Measurements from ENCODE around the gene PRDM7.
"Not testable (repeated sequence)": the region's sequence is repeated elsewhere in the genome, so short reads cannot be mapped to it uniquely, and the experiment has no call there.

The PRDM7 gene

GRCh38 chr16:90011508-90011819 is 65.7 kb downstream of the PRDM7 start:
- DNase-seq: no peak

- no peak for DNase-seq
Observed at GRCh38 chr16:90010676-90011507, 66.2 kb downstream of the PRDM7 start.

GRCh38 chr16:90009172-90009899 is 67.8 kb downstream of the PRDM7 start:
- DNase-seq: no peak

DNA sequence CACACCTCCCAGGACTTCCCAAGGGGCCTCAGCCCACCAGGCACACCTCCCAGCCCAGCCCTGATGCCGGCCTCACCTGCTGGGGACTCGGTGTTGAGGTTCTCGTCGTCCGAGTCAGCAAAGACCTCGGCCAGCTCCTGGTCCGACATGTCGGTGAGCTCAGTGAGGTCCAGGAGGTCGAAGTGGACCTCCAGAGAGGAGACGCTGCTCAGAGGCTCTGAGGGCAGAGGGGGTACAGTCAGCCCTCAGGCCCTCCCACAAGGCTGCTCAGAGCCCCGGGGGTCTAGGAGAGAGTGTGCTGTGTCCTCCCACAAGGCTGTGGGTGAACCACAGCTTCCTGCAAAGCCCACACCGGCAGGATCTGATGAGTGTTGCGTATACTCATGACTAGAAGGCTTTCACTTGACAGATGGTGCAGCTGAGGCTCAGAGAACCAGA is 68.4 kb downstream of the PRDM7 start:
- no peak for DNase-seq

- not testable (repeated sequence) for DNase-seq
Observed at GRCh38 chr16:90007635-90008234, 69.4 kb downstream of the PRDM7 start.

DNA sequence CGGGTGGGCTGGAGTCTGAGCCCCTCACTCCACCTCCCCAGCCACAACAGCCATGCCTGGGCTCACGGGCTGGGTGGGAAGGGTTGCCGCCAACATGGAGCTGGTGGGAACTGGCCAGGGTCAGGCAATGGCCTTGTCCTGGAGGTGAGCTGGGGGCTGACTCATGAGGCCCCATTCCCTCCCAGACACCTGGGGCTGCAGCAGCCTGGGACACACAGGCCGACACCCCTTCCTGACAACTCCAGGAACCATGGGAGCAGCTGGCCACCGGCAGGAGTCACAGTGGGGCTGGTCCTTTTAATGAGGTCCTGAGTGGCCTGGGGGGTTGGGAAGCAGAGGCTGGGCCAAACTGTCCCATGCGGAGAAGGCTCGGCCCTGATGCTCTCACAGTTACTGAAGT is 70.1 kb downstream of the PRDM7 start:
- no peak for DNase-seq
